ENCODE measurements around the gene AMDHD2.

DNA sequence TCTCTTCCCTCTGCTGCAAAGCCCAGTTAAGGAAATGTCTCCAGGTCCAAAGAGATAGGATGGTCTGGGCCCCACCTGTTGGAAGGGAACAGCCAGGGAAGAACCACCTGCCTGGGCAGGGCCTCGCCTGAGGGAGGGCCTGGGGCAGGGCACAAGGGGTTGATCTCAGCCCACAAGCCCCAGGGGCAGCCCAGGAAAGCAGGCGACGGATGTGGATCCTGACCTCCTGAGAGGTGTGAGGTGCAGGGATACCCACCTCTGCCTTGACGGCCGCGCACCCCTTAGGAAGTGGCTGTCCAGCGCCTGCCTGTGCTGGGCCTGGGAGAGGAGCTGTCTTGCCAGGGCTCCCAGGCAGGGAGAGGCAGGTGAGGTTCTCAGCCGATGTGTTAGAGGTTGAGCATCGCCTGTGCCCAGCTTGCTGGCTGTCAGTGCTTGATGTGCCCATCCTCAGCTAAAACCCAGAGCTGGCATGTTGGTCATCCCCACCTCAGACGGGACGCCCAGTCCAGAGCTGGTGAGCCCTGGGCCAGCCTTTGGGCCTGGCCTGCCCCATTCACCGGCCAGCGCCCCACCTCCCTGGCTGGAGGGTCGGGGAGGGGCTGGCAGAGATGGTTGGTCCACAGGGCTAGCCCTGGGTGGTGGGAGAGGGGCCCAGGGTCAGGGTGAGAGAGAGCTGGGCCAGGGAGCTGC lies 10.6 kb downstream of the AMDHD2 start:
- TF ChIP-seq ARNT (IDR thresholded peaks at IDR 0.05), result no peak
- no peak for TF ChIP-seq ZNF384 (IDR thresholded peaks at IDR 0.05)
- TF ChIP-seq, protein P1, sequence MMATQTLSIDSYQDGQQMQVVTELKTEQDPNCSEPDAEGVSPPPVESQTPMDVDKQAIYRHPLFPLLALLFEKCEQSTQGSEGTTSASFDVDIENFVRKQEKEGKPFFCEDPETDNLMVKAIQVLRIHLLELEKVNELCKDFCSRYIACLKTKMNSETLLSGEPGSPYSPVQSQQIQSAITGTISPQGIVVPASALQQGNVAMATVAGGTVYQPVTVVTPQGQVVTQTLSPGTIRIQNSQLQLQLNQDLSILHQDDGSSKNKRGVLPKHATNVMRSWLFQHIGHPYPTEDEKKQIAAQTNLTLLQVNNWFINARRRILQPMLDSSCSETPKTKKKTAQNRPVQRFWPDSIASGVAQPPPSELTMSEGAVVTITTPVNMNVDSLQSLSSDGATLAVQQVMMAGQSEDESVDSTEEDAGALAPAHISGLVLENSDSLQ (IDR thresholded peaks at IDR 0.05), result no peak
- TF ChIP-seq LEF1 (IDR thresholded peaks at IDR 0.05; ENCODE audit: borderline replicate concordance), result no peak
- no peak for TF ChIP-seq TARDBP (IDR thresholded peaks at IDR 0.05)
- no peak for TF ChIP-seq ELF4 (IDR thresholded peaks at IDR 0.05)
- no peak for TF ChIP-seq FOXM1 (IDR thresholded peaks at IDR 0.05; ENCODE audit: borderline replicate concordance)
- TF ChIP-seq SP1 (IDR thresholded peaks at IDR 0.05), result no peak
- no peak for TF ChIP-seq SUZ12 (IDR thresholded peaks at IDR 0.05)
- TF ChIP-seq FOXA1 (IDR thresholded peaks at IDR 0.05), result no peak
- no peak for TF ChIP-seq NFRKB (IDR thresholded peaks at IDR 0.05)
- TF ChIP-seq HDGF (IDR thresholded peaks at IDR 0.05; ENCODE audit: borderline replicate concordance), result no peak
- TF ChIP-seq BHLHE40 (IDR thresholded peaks at IDR 0.05; ENCODE audit: borderline replicate concordance), result no peak
- TF ChIP-seq FOXK2 (IDR thresholded peaks at IDR 0.05), result no peak

Data from HEK293T (cell line).